Measurements from ENCODE around the gene SGTA.
"Not testable (repeated sequence)": the region's sequence is repeated elsewhere in the genome, so short reads cannot be mapped to it uniquely, and the experiment has no call there.

Gene SGTA

GRCh38 chr19:2722541-2723344 lies 60.3 kb downstream of the SGTA start:
- no peak for DNase-seq

GRCh38 chr19:2721570-2722540 lies 61.2 kb downstream of the SGTA start:
- no peak for DNase-seq

GRCh38 chr19:2720777-2721569 lies 62.1 kb downstream of the SGTA start, which contains the start of gene DIRAS1:
TSS of gene DIRAS1 (minus strand) at chr19:2721372. CDS start at chr19:2717806, 3,566 bp downstream.
- DNase-seq: no peak

- DNase-seq: no peak
Measured at GRCh38 chr19:2719920-2720776, 62.9 kb downstream of the SGTA start.

- DNase-seq: no peak
Measured at GRCh38 chr19:2719232-2719735, 63.8 kb downstream of the SGTA start.

- no peak for DNase-seq
Measured at GRCh38 chr19:2717638-2718541, 65.2 kb downstream of the SGTA start.

- no peak for DNase-seq
Measured at GRCh38 chr19:2716722-2717637, 66.1 kb downstream of the SGTA start.

GRCh38 chr19:2716275-2716650 lies 66.8 kb downstream of the SGTA start:
- no peak for DNase-seq

- DNase-seq: no peak
Measured at GRCh38 chr19:2715470-2716274, 67.4 kb downstream of the SGTA start.

- DNase-seq: no peak
Measured at GRCh38 chr19:2714531-2715269, 68.4 kb downstream of the SGTA start.

GRCh38 chr19:2714102-2714501 lies 69.0 kb downstream of the SGTA start:
- DNase-seq: not testable (repeated sequence)

- not testable (repeated sequence) for DNase-seq
Measured at GRCh38 chr19:2713170-2713569, 69.9 kb downstream of the SGTA start.

- DNase-seq: no peak
Measured at GRCh38 chr19:2711875-2712205, 71.2 kb downstream of the SGTA start.

- no peak for DNase-seq
Measured at GRCh38 chr19:2711172-2711874, 71.8 kb downstream of the SGTA start.

- DNase-seq: no peak
Measured at GRCh38 chr19:2706251-2706650, 76.8 kb downstream of the SGTA start.

All from stimulated activated CD4-positive, alpha-beta T cell treated with anti-CD3 and anti-CD28 coated beads, Interleukin-2, amount 100 ng/mL, for 48 hours (primary cell).